GM12865 (cell line): ENCODE data around the gene MTMR4.
A peak's percentile ranks its signal among the peaks of the same experiment; 100 is the strongest.
"Not testable (repeated sequence)": the region's sequence is repeated elsewhere in the genome, so short reads cannot be mapped to it uniquely, and the experiment has no call there.

ENCODE experiments used
- DNase-seq: peaks from one replicate; pipeline ENCODE4 v3.0.0; 2010; ENCODE audit warnings: low read depth
- H3K4me3 ChIP-seq: 2 replicates; pipeline ENCODE4 v1.5.1; 2011; ENCODE audit warnings: mild to moderate bottlenecking, low read depth, low read length, control low read depth
- TF ChIP-seq, protein P1 (sequence below): IDR thresholded peaks from 2 replicates; pipeline ENCODE4 v1.5.1; 2011; ENCODE audit warnings: low read length, control low read depth, low read depth, inconsistent platforms; ENCODE audit not compliant: insufficient read depth; ENCODE audit errors: missing control alignments

MTMR4 gene

GRCh38 chr17:58513965-58514769, at the start of gene MTMR4:
Gene MTMR4, minus strand, starts transcription at chr17:58514638. Its CDS starts 231 bp downstream, at chr17:58514407.
- TF ChIP-seq, protein P1, sequence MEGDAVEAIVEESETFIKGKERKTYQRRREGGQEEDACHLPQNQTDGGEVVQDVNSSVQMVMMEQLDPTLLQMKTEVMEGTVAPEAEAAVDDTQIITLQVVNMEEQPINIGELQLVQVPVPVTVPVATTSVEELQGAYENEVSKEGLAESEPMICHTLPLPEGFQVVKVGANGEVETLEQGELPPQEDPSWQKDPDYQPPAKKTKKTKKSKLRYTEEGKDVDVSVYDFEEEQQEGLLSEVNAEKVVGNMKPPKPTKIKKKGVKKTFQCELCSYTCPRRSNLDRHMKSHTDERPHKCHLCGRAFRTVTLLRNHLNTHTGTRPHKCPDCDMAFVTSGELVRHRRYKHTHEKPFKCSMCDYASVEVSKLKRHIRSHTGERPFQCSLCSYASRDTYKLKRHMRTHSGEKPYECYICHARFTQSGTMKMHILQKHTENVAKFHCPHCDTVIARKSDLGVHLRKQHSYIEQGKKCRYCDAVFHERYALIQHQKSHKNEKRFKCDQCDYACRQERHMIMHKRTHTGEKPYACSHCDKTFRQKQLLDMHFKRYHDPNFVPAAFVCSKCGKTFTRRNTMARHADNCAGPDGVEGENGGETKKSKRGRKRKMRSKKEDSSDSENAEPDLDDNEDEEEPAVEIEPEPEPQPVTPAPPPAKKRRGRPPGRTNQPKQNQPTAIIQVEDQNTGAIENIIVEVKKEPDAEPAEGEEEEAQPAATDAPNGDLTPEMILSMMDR: no peak
- H3K4me3 ChIP-seq: peak within 1 kb of the TSS; percentile 86
- DNase-seq: peak; percentile 83

- no peak for DNase-seq
- H3K4me3 ChIP-seq: no peak overlapping the region
- TF ChIP-seq, protein P1: no peak
Measured at GRCh38 chr17:58560511-58560910, 46.1 kb upstream of the MTMR4 start.

DNA sequence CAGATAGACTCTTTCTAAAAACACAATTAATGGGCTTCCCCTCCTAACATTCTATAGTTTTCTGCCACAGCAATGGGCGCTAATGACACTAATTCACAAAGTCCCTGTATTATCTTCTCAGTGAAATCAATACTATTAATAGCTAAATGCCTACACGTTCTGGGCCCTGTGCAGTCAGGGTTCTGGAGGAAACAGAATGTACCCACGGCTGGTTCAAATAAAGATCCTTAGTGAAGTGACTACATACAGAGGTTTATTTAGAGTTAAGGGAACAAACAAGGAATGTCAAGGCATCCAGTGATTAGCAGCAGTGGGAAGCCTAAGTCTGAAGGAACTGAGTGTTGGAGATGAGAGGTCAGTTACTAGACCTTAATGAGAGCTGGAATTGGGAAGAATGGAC, 43.5 kb upstream of the MTMR4 start:
- H3K4me3 ChIP-seq: no peak overlapping the region
- DNase-seq: no peak
- TF ChIP-seq, protein P1: no peak

DNA sequence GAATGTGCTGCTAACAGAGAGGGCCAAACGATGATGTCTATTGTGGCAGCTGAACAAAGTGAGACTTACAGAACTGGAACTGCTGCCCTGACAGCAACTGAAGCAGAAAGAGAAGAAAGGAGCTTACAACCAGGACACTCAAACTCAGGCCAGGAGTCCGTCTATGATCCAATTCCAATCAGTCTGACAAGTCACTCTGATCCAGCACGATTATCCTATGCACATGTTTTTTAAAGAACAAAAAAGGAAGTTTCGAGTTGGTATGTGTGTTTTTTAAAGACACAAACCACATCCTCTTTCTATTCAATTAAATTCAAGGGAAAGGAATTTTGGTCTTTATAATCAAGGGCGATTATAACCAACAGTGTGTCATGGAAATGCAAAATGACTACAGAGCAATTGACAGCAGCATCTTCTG, 42.4 kb upstream of the MTMR4 start:
- H3K4me3 ChIP-seq: no peak overlapping the region
- TF ChIP-seq, protein P1: no peak
- DNase-seq: peak; percentile 33

GRCh38 chr17:58555109-58555508, 40.7 kb upstream of the MTMR4 start:
- not testable (repeated sequence) for DNase-seq

DNA sequence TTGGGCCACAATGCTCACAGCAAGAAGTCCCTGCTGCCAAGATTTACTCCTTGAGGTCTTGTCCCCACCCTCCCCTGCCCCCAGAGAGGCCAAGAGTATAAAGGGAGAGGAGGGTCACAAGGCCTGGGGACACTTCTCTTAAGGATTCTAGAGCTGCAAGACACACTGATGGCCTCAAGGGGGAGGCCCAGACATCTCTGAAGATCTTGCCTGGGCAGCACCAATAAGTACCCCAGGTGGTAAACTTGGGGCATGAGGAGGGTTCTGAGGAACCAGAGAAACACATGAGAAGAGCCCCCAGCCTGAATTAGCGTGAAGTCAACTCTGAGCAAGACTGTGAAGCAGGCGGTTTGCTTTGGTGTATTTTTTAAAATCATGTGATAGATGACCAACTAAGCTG, 26.8 kb upstream of the MTMR4 start:
- no peak overlapping the region for H3K4me3 ChIP-seq
- TF ChIP-seq, protein P1: peak; percentile 58
- peak; percentile 54 for DNase-seq

More at GRCh38 chr17:58555109-58555508, 40.7 kb upstream of the MTMR4 start:
- H3K4me3 ChIP-seq: not testable (repeated sequence)

GRCh38 chr17:58539698-58540097, 25.3 kb upstream of the MTMR4 start:
- H3K4me3 ChIP-seq: no peak overlapping the region
- DNase-seq: no peak
- TF ChIP-seq, protein P1: no peak
